Kidney (tissue), 14 donors: ENCODE measurements around the gene PATJ. TPM values are rescaled to one million over a fixed set of nuclear protein-coding genes. Genes with fewer than 3 reads are reported as not detected.

Experiments
- DNase-seq, 5 donors: peaks; one replicate each; pipeline ENCODE4 v3.0.0-alpha.2; 2013 to 2020
- FAIRE-seq: peaks from 2 replicates; lab custom pipeline; 2012; peaks lifted over from hg19 to GRCh38; lab: Jason Lieb, UNC
- H3K27ac ChIP-seq, 2 donors: one replicate each; pipeline ENCODE4 v1.7.0; 2013; ENCODE audit warnings: low read depth in 2 of 2, low read length in 2 of 2, inconsistent platforms in 1 of 2
- H3K27me3 ChIP-seq: one replicate; pipeline ENCODE4 v1.7.1; 2013; ENCODE audit warnings: low read length, inconsistent platforms; ENCODE audit not compliant: control insufficient read depth, insufficient read depth
- H3K36me3 ChIP-seq, 3 donors: one replicate each; pipeline versions ENCODE4 v1.7.0 to v1.7.1; 2013; ENCODE audit warnings: low read length in 3 of 3, control low read depth in 1 of 3, inconsistent platforms in 1 of 3; ENCODE audit not compliant: insufficient read depth in 3 of 3, control insufficient read depth in 2 of 3
- H3K4me1 ChIP-seq, 3 donors: one replicate each; pipeline versions ENCODE4 v1.7.0 to v1.7.1; 2013; ENCODE audit warnings: low read length in 3 of 3, inconsistent platforms in 1 of 3, low read depth in 1 of 3; ENCODE audit not compliant: control insufficient read depth in 2 of 3, insufficient read depth in 2 of 3
- H3K4me3 ChIP-seq, 3 donors: one replicate each; pipeline versions ENCODE4 v1.7.0 to v1.8.1; 2013; ENCODE audit warnings: low read length in 3 of 3, control low read depth in 1 of 3, inconsistent platforms in 1 of 3
- H3K9ac ChIP-seq, 3 donors: one replicate each; pipeline versions ENCODE4 v1.7.0 to v1.7.1; 2013; ENCODE audit warnings: low read length in 3 of 3, control low read depth in 1 of 3, inconsistent platforms in 1 of 3
- H3K9me3 ChIP-seq, 3 donors: one replicate each; pipeline versions ENCODE4 v1.7.0 to v1.7.1; 2013; ENCODE audit warnings: low read length in 3 of 3, control low read depth in 1 of 3, inconsistent platforms in 1 of 3; ENCODE audit not compliant: control insufficient read depth in 2 of 3, insufficient read depth in 1 of 3
- CTCF ChIP-seq: IDR thresholded peaks from 3 replicates; pipeline ENCODE4 v1.5.1; 2012; ENCODE audit warnings: mild to moderate bottlenecking, moderate library complexity, borderline replicate concordance; ENCODE audit not compliant: insufficient read depth; ENCODE audit errors: extremely low read depth
- intact Hi-C: fragments of 100-400 bp; cut with DNase I; formaldehyde crosslinking; loops from one replicate; pipeline ENCODE4 v1.11.1; 2022
- polyA plus RNA-seq: library from polyadenylated mRNA; stranded (reverse); fragments of 350-450 nt; fragmentation: Illumina TruSeq; extraction: RNeasy Lipid Tissue Mini Kit (QIAGEN cat#74804); gene quantifications from one replicate; pipeline ENCODE4 v1.2.3, GENCODE V29; 2014; ENCODE audit warnings: low read depth, low replicate concordance; ENCODE audit not compliant: insufficient read depth
- total RNA-seq: library from RNA; stranded (reverse); fragmentation: NEBNext Ultra II Directional; extraction: Animal tissue kit (Norgen Biotek cat#: 25700); gene quantifications from one replicate; pipeline ENCODE4 v1.2.1, GENCODE V29; 2021
- donor health status: control.
- donor health status: control.
- donor health status: control.
- donor health status: control.
- donor health status: control.
- donor health status: DM: yes; HTN: yes; CAD: no.
- donor health status: Normal renal cell carcinoma (clear cell type).

Gene PATJ
- total and polyA plus RNA-seq, 2 donors from 2014 or later, result 44.0 to 98.0 TPM

GRCh38 chr1:62057641-62058290 lies 315.5 kb downstream of the PATJ start:
- H3K9me3 ChIP-seq, result no peaks in the 10 kb centered on the region
- TF ChIP-seq CTCF, result no peak
- H3K4me1 ChIP-seq, result no peaks in the 10 kb centered on the region
- H3K27me3 ChIP-seq, result no peaks in the 10 kb centered on the region
- peaks cover 0 to 9% (median 4%) of the 10 kb centered on the region in 3 donors for H3K36me3 ChIP-seq
- intact Hi-C loops, result no loop called here
- H3K27ac ChIP-seq, result no peak overlapping the region
- DNase-seq (no peak), FAIRE-seq (no peak)
- H3K9ac ChIP-seq, result no peak overlapping the region
- no peak overlapping the region for H3K4me3 ChIP-seq

- no peak for FAIRE-seq
- Histone ChIP-seq H3K9me3 (no peaks in the 10 kb centered on the region), H3K4me3 (no peak overlapping the region), H3K36me3 (peaks cover 0 to 9% (median 0%) of the 10 kb centered on the region in 3 donors), H3K27me3 (no peaks in the 10 kb centered on the region), H3K4me1 (no peaks in the 10 kb centered on the region), H3K27ac (no peak overlapping the region), H3K9ac (no peak overlapping the region)
- intact Hi-C loops, result no loop called here
- no peak for TF ChIP-seq CTCF
- no peak for DNase-seq
Measured at GRCh38 chr1:62058956-62059355, 316.7 kb downstream of the PATJ start.

GRCh38 chr1:62062087-62062486 lies 319.8 kb downstream of the PATJ start:
- intact Hi-C loops, result no loop called here
- Histone ChIP-seq H3K27ac (no peak overlapping the region), H3K9me3 (peaks cover 0 to 5% (median 0%) of the 10 kb centered on the region in 3 donors), H3K4me1 (no peaks in the 10 kb centered on the region), H3K9ac (no peak overlapping the region), H3K4me3 (no peak overlapping the region), H3K27me3 (no peaks in the 10 kb centered on the region), H3K36me3 (peaks cover 0 to 4% (median 3%) of the 10 kb centered on the region in 3 donors)
- FAIRE-seq, result no peak
- no peak for DNase-seq
- TF ChIP-seq CTCF, result no peak
